Measurements from ENCODE around the gene RBFA. TPM values are rescaled to one million over a fixed set of nuclear protein-coding genes. Genes with fewer than 3 reads are reported as not detected.
A peak's percentile ranks its signal among the peaks of the same experiment; 100 is the strongest.

Gene RBFA
- total and polyA plus RNA-seq, 10 of the 15 experiments (the other 5 are each of a cell fraction or from before 2014, with no cell fraction given): 7.2 to 56.0 (median 37.7) TPM

DNA sequence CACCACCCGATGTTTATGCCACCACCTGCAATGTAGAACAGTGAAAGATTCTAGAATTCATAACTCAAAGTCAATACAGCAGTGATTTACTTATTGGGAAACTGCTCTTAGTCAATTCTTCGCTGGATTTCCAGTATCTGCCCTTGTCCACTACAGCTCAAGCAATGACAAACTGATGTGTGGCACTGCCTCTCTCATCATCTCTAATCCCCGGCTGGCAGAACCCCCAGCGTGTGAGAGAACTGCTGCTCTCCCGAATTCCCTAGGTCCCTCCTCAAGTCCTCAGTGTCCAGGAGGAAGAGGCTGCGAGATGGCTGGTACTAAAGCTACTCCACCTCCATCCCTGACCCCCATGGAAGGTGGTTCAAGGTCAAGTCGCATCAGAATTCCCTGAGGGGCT lies 47.5 kb upstream of the RBFA start:
- H3K9ac ChIP-seq (ENCODE audit: control insufficient read depth, insufficient read depth, low read length): peak overlapping the region; percentile 93
- FAIRE-seq (no peak), DNase-seq (ENCODE audit: low read depth, low spot score) (no peak), ATAC-seq (no peak)
- intact Hi-C loops (cut with micrococcal nuclease; ENCODE audit: unreplicated experiment) (loop anchor here (5.0 to 10.0 kb wide), 5 partner anchors 34 to 304 kb away; partner anchors contain the start of genes KCNG2, RBFA and SLC66A2), in situ Hi-C loops (cut with MboI) (no loop called here)
- no peaks in the 10 kb centered on the region for H3K9me3 ChIP-seq (replicated peaks; ENCODE audit: control insufficient read depth, insufficient read depth, low read length)
- peaks cover 8% of the 10 kb centered on the region; the same call in 1 of the 2 replicates for H4K20me1 ChIP-seq (ENCODE audit: control insufficient read depth, insufficient read depth)
- POLR2A ChIA-PET: interaction anchor here (0.6 to 1.1 kb wide), 2 partner anchors 23 to 115 kb away, joined by 3 to 4 read pairs; no protein-coding TSS in a partner anchor
- H3K4me3 ChIP-seq: peak overlapping the region; percentile 72
- SMC1A ChIA-PET (ENCODE audit: uncharacterized antibody, unreplicated experiment): interaction anchor here (1.2 to 2.2 kb wide), 7 partner anchors 14 to 590 kb away, joined by 3 to 13 read pairs (median 3); partner anchors contain the start of genes HSBP1L1 and SLC66A2
- TF ChIP-seq SUZ12 (IDR thresholded peaks at IDR 0.05; ENCODE audit: unreplicated experiment) (no peak), RELA (IDR thresholded peaks at IDR 0.05; ENCODE audit: borderline replicate concordance, partially characterized antibody) (no peak), IKZF2 (IDR thresholded peaks at IDR 0.05) (no peak), BCL3 (IDR thresholded peaks at IDR 0.05; ENCODE audit: borderline replicate concordance, insufficient read depth, low read depth, low read length, poor library complexity, severe bottlenecking) (no peak), ZNF24 (IDR thresholded peaks at IDR 0.05) (no peak), TCF7 (IDR thresholded peaks at IDR 0.05; ENCODE audit: borderline replicate concordance) (no peak)
- TF ChIP-seq, protein P1, sequence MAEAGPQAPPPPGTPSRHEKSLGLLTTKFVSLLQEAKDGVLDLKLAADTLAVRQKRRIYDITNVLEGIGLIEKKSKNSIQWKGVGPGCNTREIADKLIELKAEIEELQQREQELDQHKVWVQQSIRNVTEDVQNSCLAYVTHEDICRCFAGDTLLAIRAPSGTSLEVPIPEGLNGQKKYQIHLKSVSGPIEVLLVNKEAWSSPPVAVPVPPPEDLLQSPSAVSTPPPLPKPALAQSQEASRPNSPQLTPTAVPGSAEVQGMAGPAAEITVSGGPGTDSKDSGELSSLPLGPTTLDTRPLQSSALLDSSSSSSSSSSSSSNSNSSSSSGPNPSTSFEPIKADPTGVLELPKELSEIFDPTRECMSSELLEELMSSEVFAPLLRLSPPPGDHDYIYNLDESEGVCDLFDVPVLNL (IDR thresholded peaks at IDR 0.05; ENCODE audit: low read depth, low read length): no peak
- peaks cover 71% of the 10 kb centered on the region for H3K79me2 ChIP-seq (ENCODE audit: control insufficient read depth, insufficient read depth, low read length)
- RAD21 ChIA-PET (ENCODE audit: unreplicated experiment): interaction anchor here (1.0 to 2.1 kb wide), 2 partner anchors 23 to 37 kb away, joined by 4 to 9 read pairs; partner anchors contain the start of gene HSBP1L1
- no TSS peak for BruUV-seq (replicated peaks)
- CTCF ChIA-PET: interaction anchor here (0.9 to 1.7 kb wide), 9 partner anchors 13 to 275 kb away, joined by 3 to 9 read pairs (median 4); partner anchors contain the start of gene RBFA
- H3K36me3 ChIP-seq (ENCODE audit: control insufficient read depth in 2 of 2, insufficient read depth in 2 of 2, low read length in 1 of 2): peaks cover 2 to 7% of the 10 kb centered on the region in 2 experiments; a peak in 3 of 4 replicates
- H3K4me2 ChIP-seq (ENCODE audit: control insufficient read depth, insufficient read depth): peak overlapping the region; percentile 70
- H3K27ac ChIP-seq (ENCODE audit: control insufficient read depth, insufficient read depth): no peak overlapping the region; the same call in 1 of the 2 replicates
- no peaks in the 10 kb centered on the region; the same call in 1 of the 2 replicates for H3K4me1 ChIP-seq (ENCODE audit: control insufficient read depth, insufficient read depth, low read length)
- 21% methylated on average over 7 of the region's 7 CpGs for WGBS (ENCODE audit: insufficient coverage, insufficient replicate concordance, low lambda C conversion rate, missing lambda C conversion rate)
- H3K27me3 ChIP-seq (replicated peaks in 1 of 2; ENCODE audit: control insufficient read depth in 2 of 2, insufficient read depth in 2 of 2, low read length in 1 of 2): no peaks in the 10 kb centered on the region
- H2AFZ ChIP-seq (ENCODE audit: control insufficient read depth, low read depth, low read length): no peak overlapping the region

Data from GM12878 (cell line).